ENCODE measurements around the gene PLLP. TPM values are rescaled to one million over a fixed set of nuclear protein-coding genes. Genes with fewer than 3 reads are reported as not detected.

Gene PLLP
- total and polyA plus RNA-seq, 2 experiments from 2014 or later: 1.3 to 6.1 TPM

- Histone ChIP-seq H3K4me3 (no peak overlapping the region), H3K36me3 (ENCODE audit: insufficient read depth) (no peaks in the 10 kb centered on the region), H3K4me2 (no peak overlapping the region), H3K4me1 (ENCODE audit: insufficient read depth) (no peaks in the 10 kb centered on the region), H2AFZ (no peak overlapping the region), H3K79me2 (replicated peaks; ENCODE audit: insufficient read depth) (no peaks in the 10 kb centered on the region), H3K27me3 (ENCODE audit: insufficient read depth) (peaks cover 29% of the 10 kb centered on the region), H3K9me2 (ENCODE audit: insufficient read depth) (no peaks in the 10 kb centered on the region), H3K27ac (ENCODE audit: low read depth) (no peak overlapping the region), H3F3A (replicated peaks; ENCODE audit: low read depth) (no peaks in the 10 kb centered on the region), H4K20me1 (replicated peaks; ENCODE audit: insufficient read depth) (no peaks in the 10 kb centered on the region)
- H3K36me3 Mint-ChIP-seq (ENCODE audit: low read depth): no peaks in the 10 kb centered on the region
- DNase-seq (ENCODE audit: low spot score): no peak
- H3K4me3 Mint-ChIP-seq: no peak overlapping the region
- peaks cover 25% of the 10 kb centered on the region for H3K27me3 Mint-ChIP-seq (ENCODE audit: insufficient read depth, low read depth, poor library complexity)
- H3K27ac Mint-ChIP-seq: no peak overlapping the region
- peaks cover 3% of the 10 kb centered on the region; the same call in 1 of the 3 replicates for H3K9me3 Mint-ChIP-seq
- TF ChIP-seq ZNF462 (CRISPR knock-in tag; IDR thresholded peaks at IDR 0.05) (no peak), EZH2 (IDR thresholded peaks at IDR 0.05; ENCODE audit: low read depth, unreplicated experiment) (no peak), ETS1 (IDR thresholded peaks at IDR 0.05) (no peak), REST (IDR thresholded peaks at IDR 0.05; ENCODE audit: unreplicated experiment) (no peak), POLR2AphosphoS5 (IDR thresholded peaks at IDR 0.05; ENCODE audit: low read depth) (no peak), JUNB (IDR thresholded peaks at IDR 0.05; ENCODE audit: unreplicated experiment) (no peak), NANOG (IDR thresholded peaks at IDR 0.05; ENCODE audit: borderline replicate concordance) (no peak), ZNF331 (CRISPR knock-in tag; IDR thresholded peaks at IDR 0.05; ENCODE audit: low read depth) (no peak), CTCF (conservative IDR thresholded peaks at IDR 0.05; ENCODE audit: low read depth in 2 of 2) (no peak), CREB1 (CRISPR knock-in tag; IDR thresholded peaks at IDR 0.05; ENCODE audit: low read depth) (no peak), EZH2phosphoT487 (IDR thresholded peaks at IDR 0.05; ENCODE audit: unreplicated experiment) (no peak), STAT1 (IDR thresholded peaks at IDR 0.05; ENCODE audit: unreplicated experiment) (no peak), ZNF114 (CRISPR knock-in tag; IDR thresholded peaks at IDR 0.05) (no peak)
- peaks cover 12% of the 10 kb centered on the region; the same call in 2 of the 3 replicates for H3K4me1 Mint-ChIP-seq
- no peak for ATAC-seq
Observed at GRCh38 chr16:57279780-57280638, 4.5 kb downstream of the PLLP start.

Measured in GM23338 (cell line).